OCI-LY7 (cell line): ENCODE measurements around the gene PSMC4.

Experiments used
- EZH2phosphoT487 ChIP-seq: fragments of 200-600 bp; sonication (generic); IDR thresholded peaks from 2 replicates; pipeline ENCODE4 v1.6.1; 2018; ENCODE audit warnings: low read depth, borderline replicate concordance, mild to moderate bottlenecking, mixed run types, antibody characterized with exemption, low read length, moderate library complexity, mixed read lengths
- TF ChIP-seq, protein P1 (sequence below): fragments of 200-600 bp; sonication (generic); conservative IDR thresholded peaks from 2 replicates; pipeline ENCODE4 v1.5.1; 2014; ENCODE audit warnings: mild to moderate bottlenecking, antibody characterized with exemption, low read length, moderate library complexity, mixed read lengths

DNA sequence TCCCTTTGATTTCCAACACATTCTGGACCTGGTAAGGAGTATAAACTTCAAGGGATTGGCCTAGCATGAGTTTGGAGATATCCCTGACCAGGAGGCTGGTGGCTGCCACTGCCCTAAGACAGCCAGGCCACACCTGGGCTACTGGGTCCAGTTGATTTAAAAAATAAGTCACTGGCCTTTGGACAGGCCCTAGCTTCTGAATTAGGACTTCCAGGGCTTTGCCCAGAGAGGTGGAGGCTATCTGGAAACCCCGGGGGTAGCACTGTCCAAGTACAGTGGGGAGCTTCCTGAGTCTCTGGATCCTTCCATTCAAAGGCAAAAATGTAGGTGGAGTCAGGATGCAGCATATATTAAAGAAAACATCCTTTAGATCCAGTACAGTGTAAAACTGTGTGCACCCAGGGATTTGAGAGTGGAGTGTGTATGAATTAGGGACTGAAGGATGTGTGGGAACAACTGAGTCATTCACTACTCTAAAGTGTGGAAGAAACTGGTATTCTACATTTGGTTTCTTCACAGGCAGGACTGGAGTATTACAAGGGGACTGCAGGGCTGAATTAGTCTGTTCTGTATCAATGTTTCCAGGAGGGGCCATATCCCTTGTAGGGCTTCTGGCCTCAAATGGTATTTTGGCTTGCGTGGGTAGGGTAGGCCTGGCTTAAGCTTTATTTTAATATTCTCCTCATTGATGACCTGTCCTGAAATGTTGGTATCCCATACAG, 21.8 kb upstream of the PSMC4 start:
- TF ChIP-seq, protein P1, sequence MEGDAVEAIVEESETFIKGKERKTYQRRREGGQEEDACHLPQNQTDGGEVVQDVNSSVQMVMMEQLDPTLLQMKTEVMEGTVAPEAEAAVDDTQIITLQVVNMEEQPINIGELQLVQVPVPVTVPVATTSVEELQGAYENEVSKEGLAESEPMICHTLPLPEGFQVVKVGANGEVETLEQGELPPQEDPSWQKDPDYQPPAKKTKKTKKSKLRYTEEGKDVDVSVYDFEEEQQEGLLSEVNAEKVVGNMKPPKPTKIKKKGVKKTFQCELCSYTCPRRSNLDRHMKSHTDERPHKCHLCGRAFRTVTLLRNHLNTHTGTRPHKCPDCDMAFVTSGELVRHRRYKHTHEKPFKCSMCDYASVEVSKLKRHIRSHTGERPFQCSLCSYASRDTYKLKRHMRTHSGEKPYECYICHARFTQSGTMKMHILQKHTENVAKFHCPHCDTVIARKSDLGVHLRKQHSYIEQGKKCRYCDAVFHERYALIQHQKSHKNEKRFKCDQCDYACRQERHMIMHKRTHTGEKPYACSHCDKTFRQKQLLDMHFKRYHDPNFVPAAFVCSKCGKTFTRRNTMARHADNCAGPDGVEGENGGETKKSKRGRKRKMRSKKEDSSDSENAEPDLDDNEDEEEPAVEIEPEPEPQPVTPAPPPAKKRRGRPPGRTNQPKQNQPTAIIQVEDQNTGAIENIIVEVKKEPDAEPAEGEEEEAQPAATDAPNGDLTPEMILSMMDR: no peak
- no peak for TF ChIP-seq EZH2phosphoT487
